ENCODE results near the gene CEMIP. TPM values are rescaled to one million over a fixed set of nuclear protein-coding genes. Genes with fewer than 3 reads are reported as not detected.

The CEMIP gene
- total and polyA plus RNA-seq, 2 of the 8 experiments (the other 6 are each of a cell fraction or from before 2014, with no cell fraction given): 0.11 to 0.60 TPM

- Histone ChIP-seq H3K79me1 (ENCODE audit: low read depth, low read length) (no peaks in the 10 kb centered on the region), H2AFZ (ENCODE audit: low read length) (no peak overlapping the region), H2BK5ac (ENCODE audit: low read depth, low read length) (no peak overlapping the region), H3K9ac (replicated peaks in 1 of 4; ENCODE audit: extremely low read depth in 1 of 4, low read depth in 3 of 4, low read length in 3 of 4) (no peak overlapping the region), H3K27me3 (replicated peaks in 1 of 4; ENCODE audit: control insufficient read depth in 3 of 4, extremely low read depth in 1 of 4, insufficient read depth in 3 of 4, low read length in 3 of 4) (no peaks in the 10 kb centered on the region), H3K56ac (replicated peaks; ENCODE audit: insufficient read length, low read depth, low read length) (no peak overlapping the region), H2BK20ac (ENCODE audit: low read length) (no peak overlapping the region; the same call in 1 of the 2 replicates), H4K5ac (ENCODE audit: insufficient read length, low read depth, low read length) (no peak overlapping the region), H3K4me1 (replicated peaks in 1 of 4; ENCODE audit: control insufficient read depth in 3 of 4, insufficient read depth in 4 of 4, low read length in 3 of 4) (no peaks in the 10 kb centered on the region; a peak in 1 of 7 replicates), H3K4me2 (ENCODE audit: insufficient read depth in 1 of 2, low read depth in 2 of 2, low read length in 2 of 2) (no peak overlapping the region), H3K36me3 (ENCODE audit: control insufficient read depth in 2 of 4, insufficient read depth in 4 of 4, low read length in 3 of 4) (no peaks in the 10 kb centered on the region), H4K91ac (replicated peaks; ENCODE audit: insufficient read length, low read length) (no peak overlapping the region), H3K9me3 (ENCODE audit: insufficient read depth in 2 of 2, low read depth in 1 of 2, low read length in 1 of 2) (no peaks in the 10 kb centered on the region), H3K27ac (ENCODE audit: low read depth, low read length) (no peak overlapping the region), H3K18ac (ENCODE audit: extremely low read depth, low read length) (no peak overlapping the region), H3K23ac (ENCODE audit: insufficient read length) (no peak overlapping the region), H2BK15ac (ENCODE audit: low read length) (no peak overlapping the region), H2BK12ac (ENCODE audit: low read depth, low read length) (no peak overlapping the region), H3K23me2 (ENCODE audit: low read depth, low read length) (no peaks in the 10 kb centered on the region), H3K4ac (replicated peaks; ENCODE audit: insufficient read length, low read depth, low read length) (no peak overlapping the region), H2BK120ac (replicated peaks; ENCODE audit: low read depth, low read length) (no peak overlapping the region), H4K8ac (ENCODE audit: extremely low read depth, insufficient read depth, low read length) (no peak overlapping the region), H3K4me3 (ENCODE audit: extremely low read depth in 1 of 4, insufficient read depth in 2 of 4, low read depth in 3 of 4, low read length in 4 of 4) (no peak overlapping the region), H4K20me1 (replicated peaks in 1 of 2; ENCODE audit: control insufficient read depth in 1 of 2, insufficient read depth in 2 of 2, low read length in 2 of 2) (no peaks in the 10 kb centered on the region), H2AK5ac (ENCODE audit: low read depth, low read length) (no peak overlapping the region), H3K79me2 (ENCODE audit: control insufficient read depth in 1 of 2, insufficient read depth in 2 of 2, low read length in 2 of 2) (no peaks in the 10 kb centered on the region), H3K14ac (ENCODE audit: insufficient read length) (no peak overlapping the region)
- 84% methylated on average over 4 of the region's 4 CpGs; no CpG with 5 or more reads in 1 of the 2 experiments for WGBS, 2 experiments (ENCODE audit: extremely low coverage in 1 of 2, insufficient coverage in 1 of 2, insufficient read length in 1 of 2, insufficient replicate concordance in 2 of 2, low coverage in 1 of 2, low lambda C conversion rate in 2 of 2, missing lambda C conversion rate in 1 of 2)
- no peak for TF ChIP-seq CREB1 (IDR thresholded peaks at IDR 0.05)
- no peak for TF ChIP-seq ATF3 (IDR thresholded peaks at IDR 0.05; ENCODE audit: insufficient read depth, low read depth, low read length)
- TF ChIP-seq CBX5 (IDR thresholded peaks at IDR 0.05; ENCODE audit: low read depth, low read length): no peak
- no peak for TF ChIP-seq SP1 (IDR thresholded peaks at IDR 0.05; ENCODE audit: low read depth, low read length)
- TF ChIP-seq SP2 (IDR thresholded peaks at IDR 0.05; ENCODE audit: low read length): no peak
- no peak for TF ChIP-seq KDM5A (IDR thresholded peaks at IDR 0.05; ENCODE audit: low read length)
- TF ChIP-seq YY1 (IDR thresholded peaks at IDR 0.05; ENCODE audit: low read depth, low read length): no peak
- TF ChIP-seq SUZ12 (IDR thresholded peaks at IDR 0.05; ENCODE audit: low read length): no peak
- TF ChIP-seq BACH1 (IDR thresholded peaks at IDR 0.05; ENCODE audit: low read length): no peak
- TF ChIP-seq JUND (IDR thresholded peaks at IDR 0.05; ENCODE audit: low read length): no peak
- TF ChIP-seq HDAC2 (IDR thresholded peaks at IDR 0.05; ENCODE audit: borderline replicate concordance in 1 of 2, low read depth in 2 of 2, low read length in 2 of 2): no peak
- no peak for TF ChIP-seq ASH2L (IDR thresholded peaks at IDR 0.05; ENCODE audit: low read length)
- CTCF ChIA-PET (ENCODE audit: partially characterized antibody): interaction anchor here (0.6 to 2.7 kb wide), 2 partner anchors 45 to 1354 kb away, joined by 3 to 9 read pairs; partner anchors contain the start of gene CEMIP
- POLR2A ChIA-PET (ENCODE audit: partially characterized antibody): no interaction called here
- DNase-seq (ENCODE audit: low read depth in 1 of 2, low spot score in 2 of 2) (no peak), FAIRE-seq (no peak)
Observed at GRCh38 chr15:80823995-80824394, 44.8 kb downstream of the CEMIP start.
